ENCODE results near the gene NPM3.

NPM3 gene

GRCh38 chr10:101816913-101817336 lies 33.7 kb upstream of the NPM3 start:
- TF ChIP-seq CTCF (IDR thresholded peaks at IDR 0.05; ENCODE audit: low read length), result no peak
- TF ChIP-seq EZH2 (optimal IDR thresholded peaks at IDR 0.05; ENCODE audit: low read depth, low read length), result no peak
- Histone ChIP-seq H3K36me3 (replicated peaks; ENCODE audit: insufficient read depth, low read length) (peaks cover 3% of the 10 kb centered on the region; the same call in 1 of the 2 replicates), H3F3A (ENCODE audit: insufficient read depth, low read length) (peaks cover 11% of the 10 kb centered on the region), H2AFZ (ENCODE audit: low read length) (no peak overlapping the region), H3K9me3 (replicated peaks; ENCODE audit: insufficient read depth, low read length) (no peaks in the 10 kb centered on the region), H3K9me2 (replicated peaks; ENCODE audit: insufficient read depth, low read length) (no peaks in the 10 kb centered on the region), H3K79me2 (ENCODE audit: low read length) (peaks cover 78% of the 10 kb centered on the region), H3K4me3 (ENCODE audit: low read length) (peak overlapping the region; percentile 82), H3K9ac (ENCODE audit: low read length) (peak overlapping the region; percentile 96), H3K4me1 (ENCODE audit: low read length) (peaks cover 17% of the 10 kb centered on the region), H3K27ac (ENCODE audit: low read length) (peak overlapping the region; percentile 80; the same call in 1 of the 2 replicates), H4K20me1 (ENCODE audit: insufficient read depth, low read length) (peaks cover 51% of the 10 kb centered on the region), H3K27me3 (replicated peaks; ENCODE audit: insufficient read depth, low read length) (no peaks in the 10 kb centered on the region), H3K4me2 (ENCODE audit: low read depth, low read length) (peak overlapping the region; percentile 92)
- no peak for DNase-seq

- TF ChIP-seq EZH2phosphoT487 (IDR thresholded peaks at IDR 0.05; ENCODE audit: low read length) (no peak), CTCF (IDR thresholded peaks at IDR 0.05; ENCODE audit: low read length) (no peak), EZH2 (optimal IDR thresholded peaks at IDR 0.05; ENCODE audit: low read depth, low read length) (no peak)
- peak overlapping the region; percentile 80; the same call in 1 of the 2 replicates for H3K27ac ChIP-seq (ENCODE audit: low read length)
- peaks cover 51% of the 10 kb centered on the region for H4K20me1 ChIP-seq (ENCODE audit: insufficient read depth, low read length)
Measured at GRCh38 chr10:101816376-101816775, 33.1 kb upstream of the NPM3 start.

GRCh38 chr10:101814466-101815071 lies 31.3 kb upstream of the NPM3 start:
- Histone ChIP-seq H3K9me2 (replicated peaks; ENCODE audit: insufficient read depth, low read length) (no peaks in the 10 kb centered on the region), H3K9me3 (replicated peaks; ENCODE audit: insufficient read depth, low read length) (no peaks in the 10 kb centered on the region), H3K79me2 (ENCODE audit: low read length) (peaks cover 95% of the 10 kb centered on the region), H3K36me3 (replicated peaks; ENCODE audit: insufficient read depth, low read length) (peaks cover 3% of the 10 kb centered on the region; the same call in 1 of the 2 replicates), H4K20me1 (ENCODE audit: insufficient read depth, low read length) (peaks cover 59% of the 10 kb centered on the region), H2AFZ (ENCODE audit: low read length) (no peak overlapping the region), H3K4me2 (ENCODE audit: low read depth, low read length) (peak overlapping the region; percentile 92), H3K4me3 (ENCODE audit: low read length) (peak overlapping the region; percentile 82), H3K4me1 (ENCODE audit: low read length) (peaks cover 17% of the 10 kb centered on the region), H3F3A (ENCODE audit: insufficient read depth, low read length) (peaks cover 11% of the 10 kb centered on the region), H3K27me3 (replicated peaks; ENCODE audit: insufficient read depth, low read length) (no peaks in the 10 kb centered on the region), H3K9ac (ENCODE audit: low read length) (peak overlapping the region; percentile 96; the same call in 1 of the 2 replicates), H3K27ac (ENCODE audit: low read length) (peak overlapping the region; percentile 80; the same call in 1 of the 2 replicates)
- DNase-seq, result peak; percentile 38
- TF ChIP-seq CTCF (IDR thresholded peaks at IDR 0.05; ENCODE audit: low read length) (no peak), EZH2 (optimal IDR thresholded peaks at IDR 0.05; ENCODE audit: low read depth, low read length) (no peak), EZH2phosphoT487 (IDR thresholded peaks at IDR 0.05; ENCODE audit: low read length) (no peak)

More at GRCh38 chr10:101816376-101816775, 33.1 kb upstream of the NPM3 start:
- H3K9ac ChIP-seq (ENCODE audit: low read length), result peak overlapping the region; percentile 96
- peaks cover 17% of the 10 kb centered on the region for H3K4me1 ChIP-seq (ENCODE audit: low read length)
- H2AFZ ChIP-seq (ENCODE audit: low read length), result no peak overlapping the region
- H3K9me2 ChIP-seq (replicated peaks; ENCODE audit: insufficient read depth, low read length), result no peaks in the 10 kb centered on the region
- peaks cover 3% of the 10 kb centered on the region; the same call in 1 of the 2 replicates for H3K36me3 ChIP-seq (replicated peaks; ENCODE audit: insufficient read depth, low read length)
- H3K79me2 ChIP-seq (ENCODE audit: low read length), result peaks cover 84% of the 10 kb centered on the region
- H3K4me3 ChIP-seq (ENCODE audit: low read length), result peak overlapping the region; percentile 82
- H3F3A ChIP-seq (ENCODE audit: insufficient read depth, low read length), result peaks cover 11% of the 10 kb centered on the region
- no peaks in the 10 kb centered on the region for H3K27me3 ChIP-seq (replicated peaks; ENCODE audit: insufficient read depth, low read length)
- H3K4me2 ChIP-seq (ENCODE audit: low read depth, low read length), result peak overlapping the region; percentile 92
- DNase-seq, result no peak
- H3K9me3 ChIP-seq (replicated peaks; ENCODE audit: insufficient read depth, low read length), result no peaks in the 10 kb centered on the region
